ENCODE data around the gene SRRT.
"Not testable (repeated sequence)": the region's sequence is repeated elsewhere in the genome, so short reads cannot be mapped to it uniquely, and the experiment has no call there.

DNA sequence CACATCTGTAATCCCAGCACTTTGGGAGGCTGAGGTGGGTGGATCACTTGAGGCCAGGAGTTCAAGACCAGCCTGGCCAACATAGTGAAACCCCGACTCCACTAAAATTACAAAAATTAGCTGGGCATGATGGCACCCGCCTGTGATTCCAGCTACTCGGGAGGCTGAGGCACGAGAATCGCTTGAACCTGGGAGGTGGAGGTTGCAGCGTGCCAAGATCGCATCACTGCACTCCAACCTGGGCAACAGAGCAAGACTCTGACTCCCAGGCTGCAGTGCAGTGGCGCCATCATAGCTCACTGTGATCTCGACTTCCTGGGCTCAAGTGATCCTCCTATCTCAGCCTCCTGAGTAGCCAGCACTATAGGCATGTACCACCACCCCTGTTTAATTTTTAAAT is 20.0 kb upstream of the SRRT start:
- not testable (repeated sequence) for TF ChIP-seq POLR2A (IDR thresholded peaks at IDR 0.05; ENCODE audit: low read length); GATA1 (IDR thresholded peaks at IDR 0.05; ENCODE audit: low read depth, low read length)

Data from erythroblast (primary cell).